HG03575 (cell line): ENCODE data around the gene GRK6.
"Not testable (repeated sequence)": the region's sequence is repeated elsewhere in the genome, so short reads cannot be mapped to it uniquely, and the experiment has no call there.

Source experiments
- ATAC-seq: cut with Tn5 transposase; IDR thresholded peaks from one replicate; pipeline ENCODE4 v1.9.1; 2021; ENCODE audit not compliant: unreplicated experiment, insufficient number of reproducible peaks, low FRiP score; ENCODE audit errors: extremely low read depth

The GRK6 gene

GRCh38 chr5:177475563-177476427 lies 49.3 kb downstream of the GRK6 start:
- no peak for ATAC-seq

- ATAC-seq: no peak
These were observed 50.2 kb downstream of the GRK6 start for GRCh38 chr5:177476531-177477233.

- no peak for ATAC-seq
These were observed 51.4 kb downstream of the GRK6 start for GRCh38 chr5:177477701-177478477.

GRCh38 chr5:177478711-177479646 lies 52.5 kb downstream of the GRK6 start:
- no peak for ATAC-seq

GRCh38 chr5:177479774-177480173 lies 53.3 kb downstream of the GRK6 start:
- ATAC-seq: no peak

- ATAC-seq: no peak
These were observed 55.9 kb downstream of the GRK6 start for GRCh38 chr5:177482359-177482795.

GRCh38 chr5:177483042-177483441 lies 56.6 kb downstream of the GRK6 start:
- no peak for ATAC-seq

- ATAC-seq: no peak
These were observed 57.8 kb downstream of the GRK6 start for GRCh38 chr5:177483994-177484901.

- no peak for ATAC-seq
These were observed 58.5 kb downstream of the GRK6 start for GRCh38 chr5:177484902-177485549.

- not testable (repeated sequence) for ATAC-seq
These were observed 59.3 kb downstream of the GRK6 start for GRCh38 chr5:177485753-177486152.

GRCh38 chr5:177486256-177486655 lies 59.8 kb downstream of the GRK6 start:
- ATAC-seq: no peak

GRCh38 chr5:177487144-177487543 lies 60.7 kb downstream of the GRK6 start:
- ATAC-seq: no peak

- ATAC-seq: no peak
These were observed 61.5 kb downstream of the GRK6 start for GRCh38 chr5:177487975-177488374.

GRCh38 chr5:177489119-177489716 lies 62.7 kb downstream of the GRK6 start:
- no peak for ATAC-seq

GRCh38 chr5:177490311-177490991 lies 64.0 kb downstream of the GRK6 start:
- ATAC-seq: no peak

GRCh38 chr5:177490992-177491391 lies 64.5 kb downstream of the GRK6 start:
- no peak for ATAC-seq
